K562 (cell line): ENCODE data around the gene SLC24A3.

Source experiments
- CEBPB ChIP-seq: fragments of 450-650 bp; IDR thresholded peaks from 2 replicates; pipeline ENCODE4 v1.6.1; 2016; ENCODE audit warnings: missing genetic modification characterization, missing compliant biosample characterization
- CTCF ChIP-seq, 3 experiments: IDR thresholded peaks in 2 of 3; conservative IDR thresholded peaks in 1 of 3; 2 replicates each; pipeline ENCODE4 v1.5.1; 2011 to 2012; ENCODE audit warnings: low read length in 3 of 3, mild to moderate bottlenecking in 3 of 3, control low read depth in 2 of 3, improper control_type of control experiment in 1 of 3, inconsistent platforms in 1 of 3, low read depth in 1 of 3, mixed read lengths in 1 of 3, moderate library complexity in 1 of 3; ENCODE audit not compliant: insufficient read depth in 2 of 3
- HCFC1 ChIP-seq: IDR thresholded peaks from 2 replicates; pipeline ENCODE4 v1.6.1; 2012; ENCODE audit warnings: low read depth, low read length, improper control_type of control experiment
- HDAC2 ChIP-seq: fragments of 450-650 bp; IDR thresholded peaks from 2 replicates; pipeline ENCODE4 v1.6.1; 2016; ENCODE audit warnings: mild to moderate bottlenecking
- KDM5B ChIP-seq: fragments of 200-600 bp; sonication (generic); IDR thresholded peaks from 2 replicates; pipeline ENCODE4 v1.6.1; 2012; ENCODE audit warnings: low read depth, mild to moderate bottlenecking, moderate library complexity, low read length, control low read depth, inconsistent platforms; ENCODE audit not compliant: insufficient replicate concordance
- MEF2A ChIP-seq: IDR thresholded peaks from 2 replicates; pipeline ENCODE4 v1.6.1; 2011; ENCODE audit warnings: low read depth, mild to moderate bottlenecking, low read length, moderate library complexity; ENCODE audit not compliant: control insufficient read depth
- NR3C1 ChIP-seq: sonication (generic); formaldehyde crosslinking; IDR thresholded peaks from 2 replicates; pipeline ENCODE4 v1.8.1; 2022; ENCODE audit warnings: missing genetic modification reagents
- POLR2AphosphoS5 ChIP-seq: IDR thresholded peaks from 2 replicates; pipeline ENCODE4 v1.6.1; 2011; ENCODE audit warnings: mild to moderate bottlenecking, low read depth, low read length, moderate library complexity; ENCODE audit not compliant: control insufficient read depth, insufficient read depth
- PTRF ChIP-seq: fragments of 450-650 bp; IDR thresholded peaks from 2 replicates; pipeline ENCODE4 v1.6.1; 2016; ENCODE audit warnings: mild to moderate bottlenecking, missing genetic modification characterization, missing compliant biosample characterization
- ZNF23 ChIP-seq: fragments of 250-450 bp; sonication (Bioruptor Pico); IDR thresholded peaks from 2 replicates; pipeline ENCODE4 v1.4.0; 2020; ENCODE audit warnings: mild to moderate bottlenecking
- ZNF274 ChIP-seq: IDR thresholded peaks from 2 replicates; pipeline ENCODE4 v1.6.1; 2011; ENCODE audit warnings: low read depth, mild to moderate bottlenecking, low read length, moderate library complexity, borderline replicate concordance
- ZNF431 ChIP-seq: sonication (generic); formaldehyde crosslinking; IDR thresholded peaks from 2 replicates; pipeline ENCODE4 v1.8.0; 2022; ENCODE audit warnings: mild to moderate bottlenecking, missing genetic modification reagents

- TF ChIP-seq CTCF (IDR thresholded peaks at IDR 0.05 in 2 of 3, conservative IDR thresholded peaks at IDR 0.05 in 1 of 3; ENCODE audit: insufficient read depth in 2 of 3, low read depth in 1 of 3, low read length in 3 of 3): no peak
- TF ChIP-seq HCFC1: no peak
- no peak for TF ChIP-seq NR3C1
- TF ChIP-seq ZNF23: no peak
- no peak for TF ChIP-seq HDAC2
- TF ChIP-seq POLR2AphosphoS5: no peak
- no peak for TF ChIP-seq ZNF274
- no peak for TF ChIP-seq CEBPB
- no peak for TF ChIP-seq PTRF (tag)
- no peak for TF ChIP-seq ZNF431 (CRISPR knock-in tag)
- no peak for TF ChIP-seq MEF2A
- TF ChIP-seq KDM5B: no peak
Observed at GRCh38 chr20:19765913-19766312, 553.5 kb downstream of the SLC24A3 start.
